ENCODE measurements around the gene DPP6. TPM values are rescaled to one million over a fixed set of nuclear protein-coding genes. Genes with fewer than 3 reads are reported as not detected.
"Not testable (repeated sequence)": the region's sequence is repeated elsewhere in the genome, so short reads cannot be mapped to it uniquely, and the experiment has no call there.

The DPP6 gene
- total and polyA plus RNA-seq, 2 donors (not counting 1 experiment from before 2014, with no cell fraction given) = not detected

DNA sequence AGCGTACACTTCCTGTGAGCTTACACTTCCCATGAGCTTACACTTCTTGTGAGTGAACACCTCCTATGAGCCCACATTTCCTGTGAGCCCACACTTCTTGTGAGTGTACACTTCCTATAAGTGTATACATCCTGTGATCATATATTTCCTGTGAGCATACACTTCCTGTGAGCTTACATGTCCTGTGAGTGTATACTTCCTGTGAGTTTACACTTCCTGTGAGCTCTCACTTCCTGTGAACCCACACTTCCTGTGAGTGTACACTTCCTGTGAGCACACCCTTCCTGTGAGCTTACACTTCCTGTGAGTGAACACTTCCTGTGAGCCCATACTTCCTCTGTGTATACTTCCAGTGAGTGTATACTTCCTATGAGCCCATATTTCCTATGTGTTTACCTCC, 82.5 kb downstream of the DPP6 start:
- CTCF ChIA-PET; H3K27me3 Mint-ChIP-seq; H4K20me1 ChIP-seq (ENCODE audit: control insufficient read depth, insufficient read depth, low read length, poor library complexity, severe bottlenecking); intact Hi-C loops (cut with micrococcal nuclease); H3K9me3 Mint-ChIP-seq (ENCODE audit: insufficient read depth); H3K9me3 ChIP-seq (ENCODE audit: control extremely low read depth in 1 of 3, control insufficient read depth in 2 of 3, insufficient read depth in 1 of 3, low read length in 2 of 3); H3K27ac Mint-ChIP-seq; H3K36me3 ChIP-seq (replicated peaks in 1 of 2; ENCODE audit: control extremely low read depth in 1 of 2, control insufficient read depth in 1 of 2, extremely low read depth in 1 of 2, insufficient read depth in 2 of 2, low read length in 1 of 2); H3K27me3 ChIP-seq (replicated peaks in 1 of 4; ENCODE audit: control extremely low read depth in 1 of 4, control insufficient read depth in 3 of 4, insufficient read depth in 4 of 4, low read length in 3 of 4); H3K4me2 ChIP-seq (replicated peaks; ENCODE audit: low read depth, low read length, poor library complexity, severe bottlenecking); H2AFZ ChIP-seq (ENCODE audit: insufficient read depth, low read depth, low read length, poor library complexity, severe bottlenecking); H3K4me1 Mint-ChIP-seq; H3K9ac ChIP-seq (ENCODE audit: low read length); H3K27ac ChIP-seq (ENCODE audit: low read length in 2 of 2); H3K4me3 ChIP-seq (ENCODE audit: control extremely low read depth in 1 of 5, extremely low read depth in 1 of 5, insufficient read depth in 1 of 5, low read depth in 2 of 5, low read length in 4 of 5); H3K4me1 ChIP-seq (ENCODE audit: control insufficient read depth in 2 of 2, insufficient read depth in 2 of 2, low read length in 2 of 2); H3K4me3 Mint-ChIP-seq; DNase-seq; POLR2A ChIA-PET; ATAC-seq (ENCODE audit: low read depth); H3K79me2 ChIP-seq (ENCODE audit: control insufficient read depth, insufficient read depth, low read length): not testable (repeated sequence)
- WGBS (ENCODE audit: insufficient coverage) = no CpG with 5 or more reads among the region's 1 CpG

GRCh38 chr7:154135646-154136045, 83.4 kb downstream of the DPP6 start:
- H4K20me1 ChIP-seq (ENCODE audit: control insufficient read depth, insufficient read depth, low read length, poor library complexity, severe bottlenecking); H2AFZ ChIP-seq (ENCODE audit: insufficient read depth, low read depth, low read length, poor library complexity, severe bottlenecking); DNase-seq; H3K27me3 ChIP-seq (replicated peaks in 1 of 4; ENCODE audit: control extremely low read depth in 1 of 4, control insufficient read depth in 3 of 4, insufficient read depth in 4 of 4, low read length in 3 of 4); ATAC-seq (ENCODE audit: low read depth); H3K4me1 Mint-ChIP-seq; H3K27ac Mint-ChIP-seq; H3K36me3 ChIP-seq (replicated peaks in 1 of 2; ENCODE audit: control extremely low read depth in 1 of 2, control insufficient read depth in 1 of 2, extremely low read depth in 1 of 2, insufficient read depth in 2 of 2, low read length in 1 of 2); H3K4me3 Mint-ChIP-seq; H3K9me3 Mint-ChIP-seq (ENCODE audit: insufficient read depth); H3K4me2 ChIP-seq (replicated peaks; ENCODE audit: low read depth, low read length, poor library complexity, severe bottlenecking); H3K4me3 ChIP-seq (ENCODE audit: control extremely low read depth in 1 of 5, extremely low read depth in 1 of 5, insufficient read depth in 1 of 5, low read depth in 2 of 5, low read length in 4 of 5); CTCF ChIA-PET; H3K27ac ChIP-seq (ENCODE audit: low read length in 2 of 2); H3K27me3 Mint-ChIP-seq; POLR2A ChIA-PET; H3K79me2 ChIP-seq (ENCODE audit: control insufficient read depth, insufficient read depth, low read length); H3K9me3 ChIP-seq (ENCODE audit: control extremely low read depth in 1 of 3, control insufficient read depth in 2 of 3, insufficient read depth in 1 of 3, low read length in 2 of 3); H3K9ac ChIP-seq (ENCODE audit: low read length); H3K4me1 ChIP-seq (ENCODE audit: control insufficient read depth in 2 of 2, insufficient read depth in 2 of 2, low read length in 2 of 2); intact Hi-C loops (cut with micrococcal nuclease): not testable (repeated sequence)

GRCh38 chr7:154145922-154146706, 93.9 kb downstream of the DPP6 start:
- intact Hi-C loops (cut with micrococcal nuclease) = not testable (repeated sequence)

GRCh38 chr7:154146707-154147038, 94.5 kb downstream of the DPP6 start:
- H3K27me3 Mint-ChIP-seq; H3K4me1 ChIP-seq (ENCODE audit: control insufficient read depth in 2 of 2, insufficient read depth in 2 of 2, low read length in 2 of 2); H3K79me2 ChIP-seq (ENCODE audit: control insufficient read depth, insufficient read depth, low read length); H3K9me3 ChIP-seq (ENCODE audit: control extremely low read depth in 1 of 3, control insufficient read depth in 2 of 3, insufficient read depth in 1 of 3, low read length in 2 of 3); CTCF ChIA-PET; H3K27ac ChIP-seq (ENCODE audit: low read length in 2 of 2); H3K27ac Mint-ChIP-seq; intact Hi-C loops (cut with micrococcal nuclease); H3K4me3 ChIP-seq (ENCODE audit: control extremely low read depth in 1 of 5, extremely low read depth in 1 of 5, insufficient read depth in 1 of 5, low read depth in 2 of 5, low read length in 4 of 5); DNase-seq; H3K9ac ChIP-seq (ENCODE audit: low read length); H3K36me3 ChIP-seq (replicated peaks in 1 of 2; ENCODE audit: control extremely low read depth in 1 of 2, control insufficient read depth in 1 of 2, extremely low read depth in 1 of 2, insufficient read depth in 2 of 2, low read length in 1 of 2); H3K4me1 Mint-ChIP-seq; H2AFZ ChIP-seq (ENCODE audit: insufficient read depth, low read depth, low read length, poor library complexity, severe bottlenecking); H3K27me3 ChIP-seq (replicated peaks in 1 of 4; ENCODE audit: control extremely low read depth in 1 of 4, control insufficient read depth in 3 of 4, insufficient read depth in 4 of 4, low read length in 3 of 4); H4K20me1 ChIP-seq (ENCODE audit: control insufficient read depth, insufficient read depth, low read length, poor library complexity, severe bottlenecking); H3K4me2 ChIP-seq (replicated peaks; ENCODE audit: low read depth, low read length, poor library complexity, severe bottlenecking); POLR2A ChIA-PET; H3K4me3 Mint-ChIP-seq; H3K9me3 Mint-ChIP-seq (ENCODE audit: insufficient read depth); ATAC-seq (ENCODE audit: low read depth): not testable (repeated sequence)
- WGBS (ENCODE audit: insufficient coverage) = no CpG with 5 or more reads among the region's 8 CpGs

More at GRCh38 chr7:154145922-154146706, 93.9 kb downstream of the DPP6 start:
- H3K4me3 Mint-ChIP-seq; H3K27me3 Mint-ChIP-seq; H3K9ac ChIP-seq (ENCODE audit: low read length); ATAC-seq (ENCODE audit: low read depth); POLR2A ChIA-PET; H3K27ac Mint-ChIP-seq; CTCF ChIA-PET; H3K4me2 ChIP-seq (replicated peaks; ENCODE audit: low read depth, low read length, poor library complexity, severe bottlenecking); H4K20me1 ChIP-seq (ENCODE audit: control insufficient read depth, insufficient read depth, low read length, poor library complexity, severe bottlenecking); H3K4me3 ChIP-seq (ENCODE audit: control extremely low read depth in 1 of 5, extremely low read depth in 1 of 5, insufficient read depth in 1 of 5, low read depth in 2 of 5, low read length in 4 of 5); H3K36me3 ChIP-seq (replicated peaks in 1 of 2; ENCODE audit: control extremely low read depth in 1 of 2, control insufficient read depth in 1 of 2, extremely low read depth in 1 of 2, insufficient read depth in 2 of 2, low read length in 1 of 2); H2AFZ ChIP-seq (ENCODE audit: insufficient read depth, low read depth, low read length, poor library complexity, severe bottlenecking); H3K27me3 ChIP-seq (replicated peaks in 1 of 4; ENCODE audit: control extremely low read depth in 1 of 4, control insufficient read depth in 3 of 4, insufficient read depth in 4 of 4, low read length in 3 of 4); H3K79me2 ChIP-seq (ENCODE audit: control insufficient read depth, insufficient read depth, low read length); H3K4me1 ChIP-seq (ENCODE audit: control insufficient read depth in 2 of 2, insufficient read depth in 2 of 2, low read length in 2 of 2); H3K27ac ChIP-seq (ENCODE audit: low read length in 2 of 2); H3K9me3 Mint-ChIP-seq (ENCODE audit: insufficient read depth); DNase-seq; H3K4me1 Mint-ChIP-seq; H3K9me3 ChIP-seq (ENCODE audit: control extremely low read depth in 1 of 3, control insufficient read depth in 2 of 3, insufficient read depth in 1 of 3, low read length in 2 of 3): not testable (repeated sequence)
- WGBS (ENCODE audit: insufficient coverage) = no CpG with 5 or more reads among the region's 9 CpGs

All from B cell (primary cell).